NCI-H69 (cell line): Measurements from ENCODE around the gene AADAT.
"Not testable (repeated sequence)": the region's sequence is repeated elsewhere in the genome, so short reads cannot be mapped to it uniquely, and the experiment has no call there.

ENCODE experiments used
- DNase-seq: peaks from one replicate; lab custom pipeline; 2025; lab: John Stamatoyannopoulos, UW

Gene AADAT

DNA sequence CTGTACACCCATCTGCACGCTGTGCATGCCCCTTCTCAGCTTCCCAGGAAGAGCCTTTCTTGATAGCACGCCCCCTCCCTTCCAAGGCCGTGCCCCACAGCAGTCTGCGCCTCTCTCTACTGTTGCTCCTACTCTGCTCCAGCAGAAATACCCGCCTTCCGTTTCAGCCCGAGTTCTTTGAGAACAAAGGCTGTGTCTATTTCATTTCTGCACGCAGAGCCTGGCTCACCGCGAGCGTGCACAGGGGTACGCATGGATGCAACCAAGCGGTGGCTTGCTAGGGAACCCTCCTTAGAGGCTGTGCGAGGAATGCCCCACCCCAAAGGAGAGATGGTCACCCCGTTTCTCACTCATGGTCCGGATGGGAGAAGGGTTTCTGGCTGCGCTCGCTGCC is 485 bp downstream of the AADAT start:
- peak; percentile 76 for DNase-seq

DNA sequence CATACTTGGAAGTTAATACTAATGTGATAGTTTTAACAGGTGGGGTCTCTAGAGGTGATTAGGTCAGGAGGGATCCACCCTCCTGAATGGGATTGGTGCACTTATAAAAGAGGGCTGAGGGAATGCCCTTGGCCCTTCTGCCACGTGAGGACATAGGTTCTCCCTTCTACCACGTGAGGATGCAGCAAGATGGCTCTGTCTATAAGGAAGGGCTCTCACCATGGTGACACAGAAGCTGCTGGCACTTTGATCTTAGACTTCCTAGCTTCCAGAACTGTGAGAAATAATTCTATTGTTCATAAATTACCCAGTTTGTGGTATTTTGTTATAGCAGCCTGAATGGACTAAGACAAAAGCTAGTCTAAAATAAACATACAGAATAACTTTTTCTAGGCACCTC is 1.0 kb downstream of the AADAT start:
- DNase-seq = peak; percentile 23

DNA sequence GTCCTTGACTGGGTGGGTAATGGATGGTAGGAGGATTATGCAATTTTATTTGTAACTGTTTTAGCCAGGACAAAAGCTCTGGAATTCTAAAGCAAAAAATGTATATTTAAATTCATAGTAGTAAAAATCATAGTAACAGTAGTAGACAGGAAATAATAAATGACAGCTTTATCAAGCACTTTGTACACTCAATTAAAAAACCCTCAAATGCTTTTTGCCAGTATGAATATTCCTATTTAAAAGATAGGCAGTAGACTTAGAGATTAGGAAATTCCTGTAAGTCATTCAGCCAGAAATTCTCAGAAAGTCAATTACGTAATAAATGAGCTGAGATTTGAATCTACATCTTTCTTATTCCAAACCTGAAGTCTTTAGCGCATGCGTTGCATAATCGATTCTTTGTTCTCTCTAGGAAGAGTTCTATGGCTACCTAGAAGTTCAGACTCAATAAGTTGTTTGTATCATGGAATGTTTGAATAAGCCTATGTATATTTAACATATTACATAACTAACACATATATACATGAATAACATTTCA is 2.5 kb downstream of the AADAT start:
- DNase-seq = no peak

DNA sequence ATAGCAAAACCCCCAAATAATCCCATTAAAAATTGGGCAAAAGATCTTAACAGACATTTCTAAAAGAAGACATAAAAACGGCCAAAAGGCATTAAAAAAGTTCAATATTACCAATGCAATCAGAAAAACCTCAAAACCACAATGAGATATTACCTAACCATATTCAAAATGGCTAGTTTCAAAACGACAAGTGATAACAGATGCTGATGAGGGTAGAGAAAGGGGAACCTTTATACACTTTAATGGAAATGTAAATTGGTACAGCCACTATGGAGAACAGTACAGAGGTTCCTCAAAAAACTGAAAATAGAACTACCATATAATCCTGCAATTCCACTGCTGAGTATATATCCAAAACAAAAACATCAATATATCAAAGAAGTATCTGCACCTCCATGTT is 6.2 kb downstream of the AADAT start:
- no peak for DNase-seq

DNA sequence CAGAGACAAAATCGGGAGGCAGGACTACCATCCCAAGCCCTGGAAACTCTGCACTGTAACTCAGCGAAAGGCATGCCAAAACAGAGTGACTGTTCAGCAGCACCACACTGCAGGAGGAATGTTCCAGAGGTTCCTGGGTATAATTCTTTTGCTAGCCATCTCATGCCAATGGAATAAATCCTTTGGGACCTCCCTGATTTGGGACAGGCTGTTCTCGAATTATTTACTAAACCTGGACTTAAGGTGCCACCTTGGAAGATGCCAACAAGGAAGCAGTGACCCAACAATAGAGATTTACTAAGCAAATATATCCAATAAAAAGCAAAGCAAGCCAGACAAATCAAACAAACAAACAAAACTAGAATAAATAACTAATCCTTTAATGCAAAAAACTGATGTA is 9.3 kb downstream of the AADAT start:
- no peak for DNase-seq

DNA sequence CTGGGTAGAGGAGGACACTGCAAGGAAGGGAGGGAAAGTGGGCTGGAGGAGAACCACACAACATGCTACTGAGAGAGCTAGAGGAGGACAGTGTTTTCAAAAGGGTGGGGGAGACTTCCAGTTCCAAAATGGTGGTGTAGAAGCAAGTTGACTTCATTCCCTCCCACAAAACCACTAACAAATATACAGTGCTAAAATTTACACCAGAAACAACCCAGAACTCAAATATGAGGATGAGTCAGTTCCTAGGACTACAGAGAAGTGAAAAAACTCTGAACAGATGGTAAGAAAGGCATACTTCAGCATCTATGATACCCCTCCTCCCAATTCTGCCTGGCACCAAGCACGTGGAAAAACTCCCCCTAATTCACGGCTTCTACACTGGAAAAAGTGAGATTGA is 9.8 kb downstream of the AADAT start:
- no peak for DNase-seq

DNA sequence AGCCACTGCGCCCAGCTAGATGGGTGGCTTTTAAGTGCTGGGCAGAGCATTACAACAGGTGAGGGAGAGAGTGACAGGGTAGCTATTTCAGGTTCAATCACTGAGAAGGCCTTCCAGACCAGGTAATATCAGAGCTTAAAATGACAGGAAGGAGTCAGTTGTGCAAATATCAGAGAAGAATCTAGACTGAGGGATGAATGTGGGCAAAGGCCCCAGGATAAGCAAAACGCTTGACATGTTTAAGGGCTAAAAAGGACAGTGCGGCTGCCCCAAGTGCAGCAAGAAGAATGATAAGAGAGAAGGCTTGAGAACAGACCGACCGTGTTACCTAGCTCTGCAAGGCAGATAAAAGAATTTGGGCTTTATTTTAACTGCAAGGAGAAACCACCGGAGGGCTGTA is 18.6 kb downstream of the AADAT start:
- no peak for DNase-seq

DNA sequence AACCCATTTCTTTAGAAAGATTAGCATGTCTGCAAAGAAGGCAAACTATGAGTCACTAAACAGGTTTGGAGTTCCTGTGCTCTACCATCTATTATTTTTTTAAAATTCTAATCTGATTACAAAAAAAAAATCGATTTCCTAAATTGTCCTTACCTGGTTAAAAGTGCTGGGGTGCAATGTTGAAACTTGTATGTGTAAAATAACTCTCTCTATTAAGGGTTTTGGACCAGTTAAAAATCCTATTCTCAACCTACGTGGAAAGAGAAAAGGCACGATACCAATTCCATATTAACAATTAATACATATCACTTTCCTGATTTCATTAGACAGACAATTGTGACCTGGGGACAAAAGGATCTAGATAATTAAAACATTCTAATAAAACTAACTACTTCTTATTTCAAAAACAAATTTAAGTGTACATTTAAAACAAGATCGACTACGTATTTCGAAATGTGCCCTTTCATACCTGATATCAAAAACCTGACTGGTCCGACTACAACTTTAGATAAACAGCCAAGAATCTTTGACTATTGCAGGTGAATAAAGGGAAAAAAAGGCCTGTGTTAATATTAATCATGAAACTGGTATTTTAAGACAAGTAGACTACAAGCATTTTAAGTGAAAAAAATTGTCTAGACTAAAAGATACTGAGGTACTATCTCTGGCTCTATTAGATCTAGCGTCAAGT is 21.2 kb downstream of the AADAT start:
- no peak for DNase-seq

DNA sequence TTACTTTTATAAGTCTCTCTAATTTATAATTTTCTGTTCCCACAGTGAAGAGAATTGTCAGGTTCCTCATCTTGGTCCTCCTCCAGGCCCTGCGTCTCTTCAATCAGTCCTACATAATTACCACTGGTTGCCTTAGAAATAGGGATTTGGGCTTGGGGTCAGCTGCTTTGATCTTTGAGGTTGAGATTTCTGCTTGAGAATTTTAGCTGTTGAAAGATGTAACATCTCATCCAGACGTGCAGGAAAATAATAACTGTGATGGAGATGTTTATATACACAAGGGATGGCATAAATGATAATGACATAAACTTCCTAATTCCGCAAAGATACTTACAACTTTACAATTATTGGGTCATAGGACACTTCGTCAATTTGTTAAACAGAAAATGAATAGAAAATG is 30.3 kb downstream of the AADAT start:
- no peak for DNase-seq

DNA sequence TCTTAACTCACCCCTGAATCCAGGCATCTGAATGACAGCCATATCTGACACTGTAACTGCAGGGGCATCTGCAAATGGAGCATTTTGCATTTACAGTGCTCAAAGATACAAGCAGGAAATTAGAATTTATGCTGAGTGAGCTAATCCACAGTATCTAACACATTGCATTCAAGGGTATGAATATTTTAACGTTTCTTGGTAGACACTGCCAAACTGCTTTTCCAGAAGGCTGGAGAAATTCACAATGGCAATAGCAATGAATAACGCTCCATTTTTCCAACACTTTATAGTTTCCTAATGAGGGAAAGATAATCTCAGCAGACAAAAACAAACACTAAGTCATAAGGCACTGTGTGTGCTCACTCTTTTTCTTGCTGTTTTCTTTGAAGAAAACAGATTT is 30.9 kb downstream of the AADAT start:
- DNase-seq = no peak

DNA sequence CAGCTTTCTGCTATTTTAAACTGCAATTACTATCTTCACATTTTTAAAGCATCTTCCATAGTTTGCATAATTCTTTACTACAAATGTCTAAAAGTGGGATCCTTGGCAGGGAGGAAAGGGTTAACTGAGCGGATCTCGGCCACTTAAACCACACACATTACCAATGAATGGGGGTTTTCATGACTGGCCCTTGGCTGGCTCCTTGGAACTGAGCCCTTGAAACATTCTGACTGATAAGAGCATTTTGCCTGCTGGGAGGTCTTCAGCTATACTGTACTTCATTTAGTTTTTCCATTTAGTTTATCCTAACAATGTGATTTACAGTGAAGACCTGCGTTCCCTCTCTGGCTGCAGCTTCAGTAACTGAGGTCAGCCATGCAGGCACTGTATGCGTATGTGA is 31.9 kb downstream of the AADAT start:
- no peak for DNase-seq

DNA sequence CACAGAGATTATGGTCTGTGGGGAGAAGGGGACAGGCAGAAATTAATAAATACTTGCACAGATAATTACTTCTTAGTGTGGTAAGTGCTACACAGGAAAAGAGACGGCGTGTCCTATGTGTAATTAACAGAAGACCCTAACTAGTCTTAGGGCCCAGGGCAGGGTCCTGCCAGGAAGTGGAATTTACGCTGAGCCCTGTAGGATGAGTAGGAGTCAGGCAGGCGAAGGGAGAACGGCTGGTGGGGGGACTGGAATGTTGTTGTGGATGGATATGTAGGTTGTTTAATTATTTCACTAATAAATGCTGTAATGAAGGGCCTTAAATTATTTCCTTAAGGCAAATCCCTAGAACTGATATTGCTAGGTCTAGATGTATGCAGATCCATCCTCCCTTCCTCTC is 36.8 kb downstream of the AADAT start:
- DNase-seq = no peak

DNA sequence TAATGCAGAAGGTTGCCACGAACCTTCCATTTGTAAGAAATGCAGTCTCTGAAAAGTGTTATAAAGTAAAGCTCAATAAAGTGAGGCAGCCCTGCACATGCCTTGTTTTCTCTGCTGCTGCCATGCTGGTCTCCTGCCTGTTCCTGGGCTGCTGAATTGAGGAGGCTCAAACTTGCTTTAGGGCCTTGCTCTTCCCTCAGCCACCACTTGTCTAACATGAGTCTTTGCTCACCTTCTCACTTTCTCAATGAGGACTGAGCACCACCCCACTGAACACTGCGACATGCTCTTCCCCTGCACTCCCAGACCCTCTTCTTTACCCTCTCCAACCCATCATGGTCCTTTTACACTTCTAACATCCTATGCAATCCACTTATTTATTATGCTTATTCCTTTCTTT is 38.4 kb downstream of the AADAT start:
- no peak for DNase-seq

DNA sequence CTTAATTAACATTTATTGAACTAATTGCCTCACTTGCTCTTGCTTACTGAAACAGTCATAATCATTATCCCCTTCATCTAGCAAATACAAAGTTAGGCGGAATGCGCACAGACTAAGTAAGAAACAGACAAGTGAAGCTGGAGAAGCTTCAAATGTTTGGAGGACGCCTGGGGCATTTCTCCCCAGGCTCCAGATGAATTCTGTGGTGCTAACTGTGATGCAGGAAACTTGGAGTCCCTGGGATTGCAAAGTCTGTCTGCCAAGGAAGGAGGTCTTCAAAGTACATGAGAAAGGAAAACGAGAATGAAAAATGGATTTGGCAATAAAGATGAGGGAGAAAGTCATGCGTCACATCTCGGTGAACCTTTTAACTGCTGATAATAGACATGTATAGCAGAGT is 40.0 kb downstream of the AADAT start:
- DNase-seq = no peak

DNA sequence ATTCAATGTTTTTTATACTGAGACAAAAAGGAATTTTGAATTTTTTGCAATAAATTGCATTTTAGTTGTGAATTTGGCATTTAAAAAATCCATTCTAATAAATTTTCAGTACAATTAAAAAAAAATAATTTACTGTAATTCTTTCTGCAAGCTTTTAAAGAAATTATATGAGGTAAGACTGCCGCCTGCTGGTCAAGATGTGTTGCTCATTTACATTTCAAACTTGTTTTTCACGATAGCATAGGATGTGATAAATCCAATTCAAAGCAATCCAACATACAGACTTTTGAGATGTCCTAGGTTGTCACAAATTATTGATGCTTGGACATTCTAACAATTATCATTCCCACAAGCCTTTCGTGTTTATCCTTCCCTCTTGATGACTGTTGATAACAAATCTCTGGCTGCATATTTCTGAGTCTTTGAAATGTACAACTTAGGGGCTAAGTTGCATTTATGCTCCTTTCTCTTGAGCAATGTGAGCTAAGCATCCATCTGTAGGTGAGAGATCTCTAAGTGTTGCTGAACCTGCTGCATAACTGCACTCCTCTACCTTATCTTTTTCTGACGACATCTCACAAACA is 41.9 kb downstream of the AADAT start:
- DNase-seq = peak; percentile 55

DNA sequence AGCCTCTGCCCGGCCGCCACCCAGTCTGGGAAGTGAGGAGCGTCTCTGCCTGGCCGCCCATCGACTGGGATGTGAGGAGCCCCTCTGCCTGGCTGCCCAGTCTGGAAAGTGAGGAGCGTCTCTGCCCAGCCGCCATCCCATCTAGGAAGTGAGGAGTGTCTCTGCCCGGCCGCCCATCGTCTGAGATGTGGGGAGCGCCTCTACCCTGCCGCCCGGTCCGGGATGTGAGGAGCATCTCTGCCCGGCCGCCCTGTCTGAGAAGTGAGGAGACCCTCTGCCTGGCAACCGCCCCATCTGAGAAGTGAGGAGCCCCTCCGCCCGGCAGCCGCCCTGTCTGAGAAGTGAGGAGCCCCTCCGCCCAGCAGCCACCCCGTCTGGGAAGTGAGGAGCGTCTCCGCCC is 43.6 kb downstream of the AADAT start:
- not testable (repeated sequence) for DNase-seq

DNA sequence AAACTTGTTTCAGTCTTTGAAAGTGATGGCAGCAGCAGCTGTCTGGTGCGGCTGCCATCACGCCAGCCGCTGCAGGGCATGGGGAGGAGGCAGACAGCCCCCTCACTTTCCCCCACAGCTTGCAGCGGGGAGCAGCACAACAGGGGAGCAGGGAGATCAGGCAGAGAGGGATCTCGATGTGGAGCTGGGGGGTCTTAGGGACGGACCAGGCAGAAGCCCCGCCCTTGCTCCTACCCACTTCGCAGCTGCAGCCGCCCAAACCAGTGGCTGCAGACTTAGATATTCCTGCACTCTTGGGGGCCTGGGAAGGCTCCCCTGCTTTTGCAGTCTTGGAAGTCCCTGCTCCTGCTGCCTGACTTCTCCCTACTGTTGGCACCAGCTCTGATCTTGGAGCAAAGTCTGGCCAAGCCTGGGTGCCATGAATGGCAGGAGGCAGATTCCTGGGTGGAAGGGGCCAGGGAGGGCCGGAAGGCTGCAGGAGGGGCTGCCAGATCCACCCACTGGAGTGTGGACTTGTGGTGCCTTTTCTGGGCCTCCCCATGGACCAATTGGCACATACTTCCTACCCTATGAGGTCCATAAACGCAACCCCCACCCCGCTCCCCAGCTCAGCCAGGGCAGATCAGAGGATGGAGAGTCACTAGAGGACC is 49.6 kb downstream of the AADAT start:
- DNase-seq = no peak

DNA sequence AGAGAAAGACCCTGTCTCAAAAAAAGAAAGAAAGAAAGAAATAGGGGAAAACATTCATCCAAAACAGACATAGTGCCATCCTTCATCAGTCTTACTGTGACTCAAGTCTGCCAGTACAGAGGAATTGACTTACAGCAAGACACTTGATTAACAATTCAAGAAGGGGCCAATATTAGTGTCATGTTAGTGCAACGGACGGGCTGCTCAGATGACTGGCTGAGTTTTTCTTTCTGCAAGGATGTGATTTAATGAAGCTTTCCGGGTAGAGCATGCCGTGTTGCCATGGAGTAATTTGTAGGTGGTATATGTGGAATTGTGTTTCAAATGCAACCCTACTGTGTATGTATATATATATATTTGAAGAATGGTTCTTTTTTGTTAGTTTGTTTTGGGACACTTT is 51.0 kb downstream of the AADAT start:
- DNase-seq = peak; percentile 62

DNA sequence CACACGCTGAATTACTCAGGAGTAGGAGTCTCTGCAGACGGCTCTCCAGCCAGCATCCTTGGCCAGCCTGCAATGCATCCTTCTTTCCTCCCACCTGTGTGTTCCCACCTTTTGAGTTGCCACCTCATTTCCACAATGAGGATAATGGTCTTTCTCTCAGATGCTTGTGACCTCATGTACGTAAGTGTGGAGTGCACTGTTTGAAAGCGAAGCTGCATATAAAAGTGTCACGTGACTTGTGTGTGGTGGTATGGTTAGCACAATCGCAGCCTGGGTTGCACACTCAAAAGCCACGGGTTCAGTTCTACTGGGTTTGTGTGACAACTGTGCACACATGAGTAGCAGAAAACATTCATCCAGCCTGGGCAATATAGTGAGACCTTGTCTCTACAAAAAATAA is 51.5 kb downstream of the AADAT start:
- DNase-seq = no peak

DNA sequence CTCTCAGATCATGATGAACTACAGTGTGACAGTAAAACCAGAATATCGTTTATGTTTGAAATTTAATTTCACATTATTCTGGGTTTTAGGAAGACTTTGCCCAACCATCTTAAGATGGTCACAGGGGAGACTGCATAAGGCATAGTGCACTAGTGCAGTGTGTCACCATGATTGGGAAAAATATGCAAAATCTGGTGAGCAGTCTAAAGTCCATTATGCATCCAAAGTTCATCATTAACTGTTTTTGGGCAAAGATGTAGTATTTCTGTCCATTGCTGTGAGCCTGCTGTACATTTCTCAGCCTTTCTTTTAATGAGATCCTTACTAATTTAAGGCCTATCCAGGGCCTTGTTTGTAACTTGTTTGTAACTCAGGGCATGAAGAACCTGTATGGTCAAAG is 52.3 kb downstream of the AADAT start:
- DNase-seq = no peak

DNA sequence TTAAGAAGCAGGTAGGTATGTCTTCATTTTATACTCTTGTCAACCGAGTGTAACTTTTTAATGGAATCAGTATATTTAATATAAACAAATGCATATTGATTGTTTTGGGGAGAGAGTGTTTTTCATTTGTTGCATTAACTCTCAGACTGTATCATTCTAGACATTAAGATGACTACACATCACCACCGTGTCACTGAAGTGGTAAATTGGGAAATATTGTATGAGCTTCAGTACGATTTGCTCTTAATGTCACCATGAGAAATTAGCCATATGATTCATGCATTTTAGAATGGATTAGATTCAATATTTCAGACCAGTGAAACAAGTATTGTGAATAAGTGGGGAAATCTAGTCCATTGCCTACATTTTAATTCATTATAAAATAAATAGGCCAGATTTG is 53.9 kb downstream of the AADAT start:
- DNase-seq = no peak

DNA sequence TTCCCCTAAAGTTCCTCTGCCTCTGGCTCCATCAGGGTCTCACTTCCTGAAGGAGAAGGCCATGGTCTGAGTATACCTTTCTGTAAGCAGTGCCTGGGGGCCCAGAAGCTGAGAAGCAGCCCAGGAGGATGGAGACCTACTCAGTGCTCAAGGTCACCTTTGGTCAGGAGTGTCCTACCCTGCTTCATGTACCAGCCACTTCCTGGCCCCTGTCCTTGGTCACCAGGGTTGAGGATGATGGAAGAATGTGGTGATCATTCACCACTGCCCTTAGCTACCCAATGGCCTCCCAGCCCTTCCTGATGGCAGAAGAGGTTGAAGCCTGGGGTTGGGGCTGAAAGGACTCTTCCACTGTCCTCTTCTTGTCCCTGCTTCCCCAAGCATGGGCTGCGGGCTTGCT is 54.5 kb downstream of the AADAT start:
- DNase-seq = no peak

DNA sequence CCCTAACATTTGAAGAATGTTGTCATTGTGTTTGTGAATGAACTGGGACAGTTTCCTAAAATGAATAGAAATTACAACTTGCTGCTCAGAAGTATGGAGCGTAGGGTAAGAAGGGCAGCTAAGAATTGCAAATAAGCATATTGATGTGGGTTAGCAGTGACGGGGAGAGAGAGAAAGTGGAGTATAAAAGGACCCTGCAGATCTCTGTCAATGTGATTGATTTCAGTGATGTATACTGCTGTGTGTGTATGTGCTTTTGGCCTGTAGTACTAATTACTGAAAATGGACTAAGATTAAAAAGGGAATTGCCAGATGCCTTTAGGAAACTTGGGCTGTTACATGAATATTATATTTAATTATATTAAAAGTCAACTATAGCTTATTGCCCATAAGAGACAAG is 55.8 kb downstream of the AADAT start:
- DNase-seq = no peak

DNA sequence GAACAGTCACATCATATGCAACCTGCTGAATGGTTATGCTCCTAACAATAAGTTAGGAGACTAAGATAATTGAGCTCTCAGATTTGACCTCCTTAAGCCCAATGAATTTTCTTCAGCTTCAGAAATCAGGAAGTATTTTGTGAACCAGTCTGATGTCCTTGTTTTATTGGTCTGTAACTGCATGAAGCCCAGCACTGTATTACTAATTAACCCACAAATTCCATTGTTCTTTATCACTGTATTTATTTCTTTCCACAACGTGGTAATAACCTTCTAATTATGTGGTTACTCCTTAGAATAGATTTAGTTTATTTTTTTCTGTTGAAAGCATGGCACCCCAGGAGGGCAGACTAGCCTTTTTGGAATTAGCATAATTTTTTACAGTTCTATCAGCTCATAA is 59.6 kb downstream of the AADAT start:
- DNase-seq = no peak
